Left renal cortex interstitium (tissue), 4 donors: Measurements from ENCODE around the gene DCST2. TPM values are rescaled to one million over a fixed set of nuclear protein-coding genes. Genes with fewer than 3 reads are reported as not detected.

Experiments
- DNase-seq, 4 donors: peaks; one replicate each; pipeline ENCODE4 v3.0.0-alpha.2; 2013; ENCODE audit warnings: low read depth in 4 of 4, low spot score in 2 of 4, missing footprints in 1 of 4
- polyA plus RNA-seq, 4 donors: library from polyadenylated mRNA; unstranded; fragments of 120-200 nt; gene quantifications; one replicate each; pipeline ENCODE4 v1.2.1, GENCODE V29; 2013; ENCODE audit not compliant: insufficient read length in 4 of 4

DCST2 gene
- polyA plus RNA-seq, 4 donors = 1.1 to 2.5 (median 1.9) TPM

- DNase-seq = no peak
Observed at GRCh38 chr1:155030243-155030795, 3.3 kb downstream of the DCST2 start.

GRCh38 chr1:155029513-155030242 lies 3.9 kb downstream of the DCST2 start:
- DNase-seq = no peak

GRCh38 chr1:155026588-155026987 lies 7.0 kb downstream of the DCST2 start:
- DNase-seq = no peak

GRCh38 chr1:155026154-155026553 lies 7.4 kb downstream of the DCST2 start:
- no peak for DNase-seq

- DNase-seq = no peak
Observed at GRCh38 chr1:155024315-155024714, 9.3 kb downstream of the DCST2 start.

- no peak for DNase-seq
Observed at GRCh38 chr1:155023627-155024026, 10.0 kb downstream of the DCST2 start.

DNA sequence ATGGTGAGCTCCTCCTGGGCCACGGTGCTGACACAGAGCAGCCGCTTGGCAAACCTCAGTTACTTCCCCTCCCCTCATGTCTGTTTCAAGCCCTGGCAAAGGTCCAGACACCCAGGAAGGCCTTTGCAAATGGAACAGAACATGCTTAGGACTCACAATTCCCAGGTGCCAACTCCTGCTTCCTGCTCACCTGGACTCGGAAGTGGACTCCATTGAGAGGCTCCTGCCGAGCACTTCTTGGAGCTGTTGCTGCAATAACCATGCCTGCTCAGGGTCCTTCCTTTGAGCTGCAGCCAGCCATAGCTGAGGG lies 10.7 kb downstream of the DCST2 start:
- DNase-seq = no peak

- no peak for DNase-seq
Observed at GRCh38 chr1:155022136-155022926, 11.2 kb downstream of the DCST2 start.

DNA sequence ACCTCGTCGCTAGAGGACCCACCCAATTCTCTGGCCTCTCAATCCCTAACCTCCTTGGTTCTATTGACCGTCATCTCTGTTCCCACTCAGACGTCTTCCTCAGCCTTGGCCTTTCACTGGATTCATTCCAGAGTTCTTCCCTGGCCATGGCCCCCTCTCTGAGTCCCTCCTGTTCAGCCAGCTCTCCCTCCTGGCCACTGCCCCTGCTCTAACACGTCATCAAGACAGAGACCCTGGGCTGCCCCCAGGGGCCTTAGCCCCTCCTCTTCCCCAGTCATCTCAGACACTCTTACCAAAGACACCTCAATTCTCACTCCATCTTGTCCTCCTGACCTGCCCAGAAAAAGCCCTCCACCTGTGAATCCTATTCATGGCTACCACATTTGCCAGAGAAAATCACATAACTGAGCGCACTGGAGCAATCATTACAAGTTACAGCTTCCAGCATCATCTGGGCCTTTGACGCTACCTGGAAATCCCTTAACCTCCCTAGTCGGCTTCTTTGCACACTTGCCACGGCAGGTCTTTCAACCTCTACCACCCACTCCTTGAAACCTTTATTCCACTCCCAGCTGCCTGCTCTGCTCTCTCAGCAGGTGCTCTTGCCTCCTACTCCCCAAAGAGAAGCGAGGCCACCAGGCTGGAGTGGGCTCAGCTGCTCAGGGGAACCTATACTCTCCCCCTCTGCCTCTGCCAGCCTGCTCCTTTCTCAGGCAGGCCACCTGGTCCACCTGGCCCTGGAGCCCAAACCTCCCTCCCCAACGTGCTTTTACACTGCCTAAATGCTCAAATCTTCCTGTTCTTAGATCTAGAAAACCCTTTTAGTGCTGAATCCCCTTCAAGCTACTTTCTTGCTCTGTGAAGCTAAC lies 14.0 kb downstream of the DCST2 start:
- DNase-seq = no peak

DNA sequence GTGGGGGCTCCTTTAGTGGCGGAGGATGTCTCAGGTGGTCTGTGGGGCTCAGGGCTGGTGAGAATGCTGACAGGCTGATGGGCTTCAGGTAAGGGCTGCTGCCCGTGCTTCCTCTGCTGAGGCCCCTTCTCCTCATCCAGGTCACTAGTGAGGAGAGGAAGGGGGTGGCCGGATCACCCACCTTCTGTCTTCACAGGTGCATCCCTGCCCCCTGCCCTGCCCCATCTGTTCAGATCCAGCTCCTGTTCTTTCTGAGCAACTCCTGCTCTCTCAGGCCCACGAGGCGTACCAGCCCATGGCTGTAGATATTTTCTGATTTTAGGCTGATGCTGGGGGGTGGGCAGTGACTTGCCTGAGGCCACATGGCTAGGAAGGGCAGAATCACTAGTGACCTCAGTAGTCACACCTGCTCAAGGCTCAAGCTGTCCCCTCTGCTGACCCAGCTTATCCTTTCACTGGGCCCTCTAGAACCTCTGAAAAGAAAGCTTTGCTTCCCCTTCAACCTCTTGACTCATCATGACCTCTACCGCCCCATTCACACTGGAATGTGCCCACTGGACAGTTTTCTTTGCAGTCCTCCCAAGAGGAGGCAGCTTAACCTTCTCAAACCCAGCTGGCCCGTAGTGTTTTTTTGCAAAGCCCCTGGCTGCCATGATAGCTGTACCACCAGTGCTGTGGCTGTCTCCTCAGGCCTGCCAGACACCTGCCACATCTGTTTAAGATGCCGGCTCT lies 14.8 kb downstream of the DCST2 start:
- no peak for DNase-seq

GRCh38 chr1:155017946-155018316 lies 15.7 kb downstream of the DCST2 start:
- no peak for DNase-seq

DNA sequence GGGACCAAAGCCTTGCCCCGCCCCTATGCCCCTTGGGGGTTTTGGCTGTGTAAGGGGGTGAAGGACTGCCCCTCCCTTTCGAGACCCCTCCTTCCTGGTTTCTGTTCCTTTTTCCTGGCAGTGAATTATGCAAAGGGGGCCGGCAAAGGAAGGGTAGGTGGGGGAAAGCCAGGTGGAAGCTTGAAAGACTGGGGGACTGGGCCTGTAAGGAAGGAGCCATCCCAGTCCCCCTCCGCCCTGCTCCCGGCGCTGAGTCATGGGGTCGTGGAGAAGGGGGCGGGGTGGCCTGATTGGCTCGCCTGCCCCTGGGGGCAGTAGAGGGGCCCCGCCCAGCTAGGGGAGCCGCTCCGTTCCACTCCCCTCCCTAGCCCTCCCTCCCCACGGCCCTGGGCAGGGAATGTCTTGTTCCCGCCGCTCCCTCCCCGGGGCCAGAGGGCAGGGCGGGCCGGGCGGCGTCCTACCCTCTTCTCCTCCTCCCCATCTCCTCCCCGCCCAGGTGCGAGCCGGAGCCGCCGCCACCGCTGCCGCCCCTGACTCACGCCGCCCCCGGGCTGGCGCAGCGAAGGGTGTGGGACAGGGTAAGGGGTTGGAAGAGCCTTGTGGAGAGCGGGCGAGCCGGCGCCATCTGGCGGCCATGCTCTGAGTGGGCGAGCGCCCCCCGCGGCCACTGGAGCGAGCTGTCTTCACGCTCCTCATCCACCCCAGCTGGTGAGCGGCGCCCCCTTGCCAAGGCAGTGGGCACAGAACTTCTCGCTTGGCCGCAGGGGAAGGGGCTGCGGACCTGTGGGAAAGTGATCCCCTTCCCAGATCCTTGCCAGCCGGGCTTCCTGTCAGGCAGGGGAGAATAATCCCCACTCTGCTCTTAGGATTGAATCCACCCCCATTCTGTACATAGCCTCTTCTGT lies 16.3 kb downstream of the DCST2 start:
- peak in 3 of 4 donors; percentile 64 to 78 (median 71) for DNase-seq

GRCh38 chr1:155016231-155016831 lies 17.2 kb downstream of the DCST2 start:
- no peak for DNase-seq

DNA sequence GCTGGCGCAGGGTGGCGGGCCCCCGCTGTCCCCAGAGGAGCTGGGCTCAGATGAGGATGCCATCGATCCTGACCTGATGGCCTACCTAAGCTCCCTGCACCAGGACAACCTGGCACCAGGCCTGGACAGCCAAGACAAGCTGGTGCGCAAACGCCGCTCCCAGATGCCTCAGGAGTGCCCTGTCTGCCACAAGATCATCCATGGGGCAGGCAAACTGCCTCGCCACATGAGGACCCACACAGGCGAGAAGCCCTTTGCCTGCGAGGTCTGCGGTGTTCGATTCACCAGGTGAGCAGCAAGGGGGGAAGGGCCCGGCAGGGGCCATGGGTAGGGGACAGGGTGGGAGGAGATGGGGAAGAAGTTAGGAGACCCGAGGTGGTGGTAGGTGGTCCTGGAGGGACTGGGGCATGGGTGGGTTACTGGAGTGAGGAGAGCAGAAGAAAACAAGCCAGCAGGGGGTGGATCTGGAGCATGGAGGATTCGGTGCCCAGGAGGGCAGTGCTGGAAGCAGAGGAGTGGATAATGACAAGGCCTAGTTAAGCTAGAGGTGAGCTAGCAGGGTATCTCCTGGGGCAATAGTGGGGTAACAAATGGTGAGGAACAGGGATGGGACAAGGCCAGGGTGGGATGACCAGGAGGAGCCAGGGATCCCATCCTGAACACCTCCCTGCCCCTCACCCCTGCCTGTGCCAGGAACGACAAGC lies 17.9 kb downstream of the DCST2 start:
- no peak for DNase-seq

GRCh38 chr1:155014709-155015508 lies 18.7 kb downstream of the DCST2 start:
- no peak for DNase-seq

GRCh38 chr1:155013632-155014031 lies 19.9 kb downstream of the DCST2 start:
- DNase-seq = no peak

DNA sequence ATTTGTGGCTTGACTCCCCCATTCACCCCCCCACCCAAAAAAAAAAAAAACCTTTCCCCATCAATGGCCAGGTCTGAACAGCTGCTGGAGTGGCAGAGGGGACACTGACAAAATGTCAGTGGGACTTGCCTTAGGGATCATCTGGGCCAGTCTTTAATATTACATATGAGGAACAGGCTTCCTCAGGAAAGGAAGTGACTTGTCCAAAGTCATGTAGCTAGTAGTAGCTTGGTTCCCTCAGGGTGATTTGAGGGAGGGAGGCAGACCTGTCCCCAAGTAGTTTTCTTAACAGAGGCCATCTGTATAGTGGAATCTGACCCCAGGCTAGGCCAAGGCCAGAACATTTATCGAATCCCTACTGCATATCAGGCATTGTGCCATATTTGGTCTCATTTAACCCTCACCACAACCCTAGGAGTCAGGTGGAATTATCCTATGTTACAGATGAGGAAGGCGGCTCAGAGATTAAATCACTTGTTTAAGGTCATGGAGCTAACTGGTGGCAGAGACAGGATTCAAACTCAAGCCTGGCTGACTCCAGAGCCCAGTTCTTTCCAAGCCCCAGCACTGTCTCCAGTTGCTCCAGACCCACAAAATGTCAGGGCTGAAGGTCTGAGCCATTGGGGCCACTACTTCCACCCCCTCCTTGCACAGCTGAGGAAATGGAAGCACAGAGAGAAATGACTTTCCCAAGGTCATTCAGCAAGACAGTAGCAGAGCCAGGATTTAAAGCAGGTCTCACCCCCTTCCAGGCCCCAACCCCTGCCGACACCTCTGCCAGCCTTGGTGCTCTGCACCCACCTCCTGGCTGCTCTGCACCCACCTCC lies 20.6 kb downstream of the DCST2 start:
- DNase-seq = no peak
